GM12878 (cell line): ENCODE measurements around the gene SOBP. TPM values are rescaled to one million over a fixed set of nuclear protein-coding genes. Genes with fewer than 3 reads are reported as not detected.

Source experiments
- ATAC-seq: fragments of 200-7000 bp; cut with Tn5 transposase; 3 replicates; pipeline ENCODE4 v1.9.1; 2020; ENCODE audit warnings: mild to moderate bottlenecking, moderate library complexity
- BruUV-seq: library from RNA; stranded (reverse); fragments of 400-500 nt; replicated peaks from 2 replicates; lab custom pipeline; 2021; lab: Mats Ljungman, UMichigan
- CTCF ChIA-PET: fragments of 300-600 bp; sonication (Branson Sonifier 250); formaldehyde crosslinking; extraction: SDS; loops from one replicate; lab custom pipeline; 2021; ENCODE audit warnings: inconsistent platforms; lab: Yijun Ruan, JAX
- POLR2A ChIA-PET: fragments of 350-600 bp; formaldehyde crosslinking; extraction: SDS; loops from one replicate; lab custom pipeline; 2021; ENCODE audit warnings: inconsistent platforms; lab: Charles Lee
- RAD21 ChIA-PET: fragments of 300-600 bp; sonication (Branson Sonifier 250); formaldehyde crosslinking; loops from one replicate; lab custom pipeline; 2023; ENCODE audit warnings: antibody characterized with exemption; ENCODE audit not compliant: unreplicated experiment; lab: Charles Lee
- SMC1A ChIA-PET: fragments of 300-600 bp; sonication (Branson Sonifier 250); formaldehyde crosslinking; loops from one replicate; lab custom pipeline; 2023; ENCODE audit not compliant: unreplicated experiment, uncharacterized antibody; lab: Charles Lee
- DNase-seq: peaks from one replicate; pipeline ENCODE4 v3.0.0-alpha.2; 2011; ENCODE audit warnings: low read depth, low spot score
- FAIRE-seq: peaks from 3 replicates; lab custom pipeline; 2011; peaks lifted over from hg19 to GRCh38; lab: Jason Lieb, UNC
- H2AFZ ChIP-seq: 2 replicates; pipeline ENCODE4 v1.6.0; 2011; ENCODE audit warnings: low read depth, low read length, control low read depth; ENCODE audit not compliant: control insufficient read depth
- H3K27ac ChIP-seq: 2 replicates; pipeline ENCODE4 v1.5.1; 2011; ENCODE audit warnings: control low read depth; ENCODE audit not compliant: control insufficient read depth, insufficient read depth
- H3K27me3 ChIP-seq, 2 experiments: replicated peaks in 1 of 2; 2 replicates each; pipeline versions ENCODE4 v1.6.0 to v1.6.1; 2011; ENCODE audit warnings: low read length in 1 of 2; ENCODE audit not compliant: control insufficient read depth in 2 of 2, insufficient read depth in 2 of 2
- H3K36me3 ChIP-seq, 2 experiments: 2 replicates each; pipeline ENCODE4 v1.5.1; 2011; ENCODE audit warnings: low read length in 1 of 2; ENCODE audit not compliant: control insufficient read depth in 2 of 2, insufficient read depth in 2 of 2
- H3K4me1 ChIP-seq: 2 replicates; pipeline ENCODE4 v1.6.1; 2011; ENCODE audit warnings: mild to moderate bottlenecking, low read length, moderate library complexity, mixed read lengths; ENCODE audit not compliant: control insufficient read depth, insufficient read depth
- H3K4me2 ChIP-seq: 2 replicates; pipeline ENCODE4 v1.6.0; 2011; ENCODE audit warnings: control low read depth; ENCODE audit not compliant: control insufficient read depth, insufficient read depth
- H3K4me3 ChIP-seq: fragments of 200-600 bp; sonication (generic); 2 replicates; pipeline ENCODE4 v1.5.1; 2016
- H3K79me2 ChIP-seq: 2 replicates; pipeline ENCODE4 v1.6.0; 2011; ENCODE audit warnings: low read length; ENCODE audit not compliant: control insufficient read depth, insufficient read depth
- H3K9ac ChIP-seq: 2 replicates; pipeline ENCODE4 v1.8.0; 2011; ENCODE audit warnings: low read length, control low read depth, mixed read lengths; ENCODE audit not compliant: control insufficient read depth, insufficient read depth
- H3K9me3 ChIP-seq: replicated peaks from 3 replicates; pipeline ENCODE4 v1.5.1; 2011; ENCODE audit warnings: mild to moderate bottlenecking, low read length; ENCODE audit not compliant: control insufficient read depth, insufficient read depth
- H4K20me1 ChIP-seq: 2 replicates; pipeline ENCODE4 v1.6.0; 2011; ENCODE audit not compliant: control insufficient read depth, insufficient read depth
- CBX5 ChIP-seq: sonication (generic); IDR thresholded peaks from 2 replicates; pipeline ENCODE4 v1.6.1; 2016; ENCODE audit warnings: low read depth, moderate library complexity, mild to moderate bottlenecking, inconsistent platforms
- CEBPB ChIP-seq, 2 experiments: fragments of 150-350 bp in 1 of 2; IDR thresholded peaks; 2 replicates each; pipeline ENCODE4 v1.6.1; 2012 to 2014; ENCODE audit warnings: low read depth in 2 of 2, low read length in 2 of 2, borderline replicate concordance in 1 of 2, inconsistent platforms in 1 of 2
- CHD1 ChIP-seq: IDR thresholded peaks from 2 replicates; pipeline ENCODE4 v1.6.1; 2012; ENCODE audit warnings: low read depth, low read length, improper control_type of control experiment
- CHD4 ChIP-seq: fragments of 200-600 bp; sonication (generic); IDR thresholded peaks from 2 replicates; pipeline ENCODE4 v1.6.1; 2016; ENCODE audit warnings: mild to moderate bottlenecking
- EED ChIP-seq: sonication (generic); IDR thresholded peaks from 2 replicates; pipeline ENCODE4 v1.6.1; 2016; ENCODE audit warnings: antibody characterized with exemption, low read depth
- ELK1 ChIP-seq: IDR thresholded peaks from 2 replicates; pipeline ENCODE4 v1.6.1; 2012; ENCODE audit warnings: low read depth, low read length, improper control_type of control experiment
- HDAC6 ChIP-seq: fragments of 200-600 bp; sonication (generic); IDR thresholded peaks from one replicate; pipeline ENCODE4 v1.8.0; 2017; ENCODE audit warnings: antibody characterized with exemption; ENCODE audit not compliant: unreplicated experiment
- MEF2B ChIP-seq: fragments of 450-650 bp; IDR thresholded peaks from 2 replicates; pipeline ENCODE4 v1.6.1; 2018; ENCODE audit warnings: mild to moderate bottlenecking, moderate library complexity; ENCODE audit not compliant: partially characterized antibody, poor library complexity, severe bottlenecking
- MYB ChIP-seq: fragments of 150-350 bp; IDR thresholded peaks from 2 replicates; pipeline ENCODE4 v1.6.1; 2014; ENCODE audit warnings: mild to moderate bottlenecking, low read depth, low read length, borderline replicate concordance
- NBN ChIP-seq: fragments of 450-650 bp; IDR thresholded peaks from 2 replicates; pipeline ENCODE4 v1.6.1; 2016
- NRF1 ChIP-seq: conservative IDR thresholded peaks from 2 replicates; pipeline ENCODE4 v1.6.1; 2011; ENCODE audit warnings: mild to moderate bottlenecking, low read depth, low read length, improper control_type of control experiment
- PAX8 ChIP-seq: fragments of 450-650 bp; IDR thresholded peaks from 2 replicates; pipeline ENCODE4 v1.6.1; 2017; ENCODE audit warnings: mild to moderate bottlenecking, moderate library complexity
- RAD21 ChIP-seq: IDR thresholded peaks from 2 replicates; pipeline ENCODE4 v1.6.1; 2011; ENCODE audit warnings: mild to moderate bottlenecking, low read depth, low read length, moderate library complexity; ENCODE audit not compliant: insufficient read depth
- RBBP5 ChIP-seq: fragments of 200-600 bp; sonication (generic); conservative IDR thresholded peaks from 2 replicates; pipeline ENCODE4 v1.6.1; 2016
- SREBF1 ChIP-seq: IDR thresholded peaks from 2 replicates; pipeline ENCODE4 v1.6.1; 2012; ENCODE audit warnings: mild to moderate bottlenecking, low read length
- TCF7 ChIP-seq: IDR thresholded peaks from 2 replicates; pipeline ENCODE4 v1.6.1; 2014; ENCODE audit warnings: antibody characterized with exemption, borderline replicate concordance
- YY1 ChIP-seq: IDR thresholded peaks from 2 replicates; pipeline ENCODE4 v1.6.1; 2011; ENCODE audit warnings: low read depth, mild to moderate bottlenecking, low read length
- ZNF384 ChIP-seq: IDR thresholded peaks from 2 replicates; pipeline ENCODE4 v1.6.1; 2012; ENCODE audit warnings: low read depth, mild to moderate bottlenecking, low read length, improper control_type of control experiment, borderline replicate concordance
- ZNF622 ChIP-seq: fragments of 450-650 bp; IDR thresholded peaks from 2 replicates; pipeline ENCODE4 v1.6.1; 2017; ENCODE audit warnings: mild to moderate bottlenecking, inconsistent platforms
- WGBS: methylation state at CpG from one replicate; pipeline ENCODE4 v1.1.6; 2016; ENCODE audit warnings: low lambda C conversion rate; ENCODE audit not compliant: insufficient replicate concordance, insufficient coverage; ENCODE audit errors: missing lambda C conversion rate; 5-methylcytosine and 5-hydroxymethylcytosine counted together
- in situ Hi-C: fragments of 300-500 bp; cut with MboI; formaldehyde crosslinking; loops from 9 replicates; pipeline ENCODE4 v1.14.3; 2018; ENCODE audit warnings: mixed read lengths
- intact Hi-C: fragments of 100-400 bp; cut with micrococcal nuclease; formaldehyde crosslinking; loops from one replicate; pipeline ENCODE4 v1.14.2; 2022; ENCODE audit not compliant: unreplicated experiment
- polyA plus RNA-seq, 11 experiments: library from polyadenylated mRNA; depleted of rRNA in 4 of 11; unstranded in 6 of 11; stranded (reverse) in 5 of 11; fragments of >200 nt; fragmentation: Nextera tagmentation in 4 of 11; fragmentation: Illumina TruSeq in 1 of 11; extraction: Ambion mirVana in 4 of 11; extraction: Trizol in 1 of 11; gene quantifications; 1 replicate in 1 of 11; 2 replicates in 10 of 11; pipeline versions ENCODE4 v1.2.1 to v1.2.3, GENCODE V29; 2011 to 2016; ENCODE audit warnings: inconsistent platforms in 2 of 11, missing spikeins in 2 of 11, low read depth in 1 of 11
- total RNA-seq, 4 experiments: library from RNA; depleted of rRNA in 3 of 4; stranded (reverse); fragments of >200 nt in 3 of 4; fragmentation: Illumina TruSeq in 1 of 4; extraction: Trizol in 1 of 4; gene quantifications; 2 replicates each; pipeline versions ENCODE4 v1.2.1 to v1.2.3, GENCODE V29; 2013 to 2021

Gene SOBP
- total and polyA plus RNA-seq, 10 of the 15 experiments (the other 5 are each of a cell fraction or from before 2014, with no cell fraction given), result 0.49 to 1.9 (median 0.78) TPM

GRCh38 chr6:107603006-107603370 lies 113.1 kb downstream of the SOBP start:
- CTCF ChIA-PET, result interaction anchor here (0.6 kb wide), 1 partner anchor 18 kb away, joined by 3 read pairs; no protein-coding TSS in a partner anchor
- SMC1A ChIA-PET, result interaction anchor here (0.9 to 1.0 kb wide), 2 partner anchors 9 to 25 kb away, joined by 3 to 7 read pairs; no protein-coding TSS in a partner anchor
- Histone ChIP-seq H3K9me3 (no peaks in the 10 kb centered on the region), H3K4me1 (no peaks in the 10 kb centered on the region), H3K4me3 (no peak overlapping the region), H3K27ac (no peak overlapping the region), H3K27me3 (no peaks in the 10 kb centered on the region; a peak in 1 of 4 replicates), H3K79me2 (no peaks in the 10 kb centered on the region), H3K4me2 (no peak overlapping the region), H3K36me3 (no peaks in the 10 kb centered on the region), H2AFZ (no peak overlapping the region), H4K20me1 (no peaks in the 10 kb centered on the region), H3K9ac (no peak overlapping the region)
- TF ChIP-seq MYB (no peak), EED (no peak)
- 15% methylated on average over 3 of the region's 3 CpGs for WGBS
- ATAC-seq (no peak; the same call in 2 of the 3 replicates), DNase-seq (no peak), FAIRE-seq (no peak)
- in situ Hi-C loops (no loop called here), intact Hi-C loops (no loop called here)
- BruUV-seq, result no TSS peak
- RAD21 ChIA-PET, result interaction anchor here (1.0 kb wide), 1 partner anchor 71 kb away, joined by 4 read pairs; no protein-coding TSS in a partner anchor
- POLR2A ChIA-PET, result no interaction called here

GRCh38 chr6:107604549-107604948 lies 114.6 kb downstream of the SOBP start:
- intact Hi-C loops, result no loop called here
- in situ Hi-C loops, result no loop called here
- no TSS peak for BruUV-seq
- TF ChIP-seq YY1 (no peak), ELK1 (no peak), NBN (no peak), RAD21 (no peak), ZNF622 (no peak), RBBP5 (no peak), CHD1 (no peak), PAX8 (no peak), MEF2B (no peak), CEBPB (IDR thresholded peaks at IDR 0.05; ENCODE audit: borderline replicate concordance in 1 of 2, low read depth in 2 of 2, low read length in 2 of 2) (no peak), CBX5 (no peak), ZNF384 (no peak), CHD4 (no peak), TCF7 (no peak), NRF1 (no peak), SREBF1 (no peak), HDAC6 (no peak)

More at GRCh38 chr6:107604549-107604948, 114.6 kb downstream of the SOBP start:
- FAIRE-seq (no peak), ATAC-seq (no peak), DNase-seq (no peak)
- Histone ChIP-seq H2AFZ (no peak overlapping the region), H3K9me3 (no peaks in the 10 kb centered on the region), H4K20me1 (no peaks in the 10 kb centered on the region), H3K9ac (no peak overlapping the region), H3K4me3 (no peak overlapping the region), H3K4me1 (no peaks in the 10 kb centered on the region), H3K4me2 (no peak overlapping the region), H3K79me2 (no peaks in the 10 kb centered on the region), H3K27me3 (no peaks in the 10 kb centered on the region; a peak in 1 of 4 replicates), H3K27ac (no peak overlapping the region), H3K36me3 (no peaks in the 10 kb centered on the region)
- WGBS, result 84% methylated on average over 9 of the region's 9 CpGs
- ChIA-PET POLR2A (no interaction called here), RAD21 (no interaction called here), SMC1A (no interaction called here), CTCF (no interaction called here)
